GM19099 (cell line): ENCODE results near the gene MAGEB17.

ENCODE experiments used
- POLR2A ChIP-seq: IDR thresholded peaks from 3 replicates; pipeline ENCODE4 v1.6.1; 2011; ENCODE audit warnings: low read depth; ENCODE audit not compliant: insufficient read length; ENCODE audit errors: extremely low read depth

Gene MAGEB17

DNA sequence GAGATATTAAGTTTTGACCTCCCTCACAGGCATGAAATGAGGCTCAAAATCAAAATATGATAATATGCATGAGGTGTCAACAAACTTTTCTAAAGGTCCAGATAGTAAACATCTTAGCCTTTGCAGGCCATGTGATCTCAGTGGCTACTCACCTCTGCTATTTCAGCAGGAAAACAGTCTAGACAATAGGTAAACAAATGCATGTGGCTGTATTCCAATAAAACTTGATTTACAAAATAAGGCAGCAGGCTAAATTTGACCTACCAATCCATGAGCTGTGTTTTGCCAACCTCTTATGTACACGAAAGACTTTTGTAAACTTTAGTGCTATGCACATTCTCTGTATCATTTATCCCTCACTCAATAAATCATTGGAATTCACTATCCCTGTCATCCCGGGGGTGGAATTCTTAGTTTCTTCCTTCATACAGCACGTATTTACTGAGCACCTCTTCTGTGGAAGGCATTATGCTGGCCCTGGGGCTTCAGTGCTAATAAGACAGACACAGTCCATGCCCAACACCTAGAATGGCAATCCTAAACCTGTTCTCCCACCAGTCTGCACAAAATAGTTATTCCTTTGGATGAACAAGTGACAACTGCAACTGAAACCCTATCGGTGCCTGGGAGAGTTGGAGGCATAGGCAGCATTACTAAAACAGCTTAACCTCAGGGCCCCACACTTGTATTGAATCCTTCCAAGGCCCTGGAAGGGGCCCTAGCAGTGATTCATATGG is 19.9 kb downstream of the MAGEB17 start:
- no peak for TF ChIP-seq POLR2A

DNA sequence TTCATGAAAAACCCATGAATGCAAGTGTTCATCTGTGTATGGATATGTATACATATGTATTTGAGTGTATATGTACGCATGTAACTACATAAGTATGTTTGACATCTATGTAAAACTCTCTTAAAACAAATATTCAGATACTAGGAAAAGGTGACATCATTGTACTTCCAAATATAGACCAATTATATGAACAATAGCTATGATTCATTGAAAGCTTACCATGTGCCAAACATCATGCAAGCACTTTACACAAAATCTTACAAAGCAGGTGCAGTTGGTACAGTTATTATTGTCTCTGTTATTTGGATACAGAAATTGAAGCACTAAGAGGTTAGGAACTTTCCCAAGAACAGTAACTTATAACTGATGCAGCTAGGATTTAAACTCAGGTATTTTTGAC is 21.4 kb downstream of the MAGEB17 start:
- no peak for TF ChIP-seq POLR2A

DNA sequence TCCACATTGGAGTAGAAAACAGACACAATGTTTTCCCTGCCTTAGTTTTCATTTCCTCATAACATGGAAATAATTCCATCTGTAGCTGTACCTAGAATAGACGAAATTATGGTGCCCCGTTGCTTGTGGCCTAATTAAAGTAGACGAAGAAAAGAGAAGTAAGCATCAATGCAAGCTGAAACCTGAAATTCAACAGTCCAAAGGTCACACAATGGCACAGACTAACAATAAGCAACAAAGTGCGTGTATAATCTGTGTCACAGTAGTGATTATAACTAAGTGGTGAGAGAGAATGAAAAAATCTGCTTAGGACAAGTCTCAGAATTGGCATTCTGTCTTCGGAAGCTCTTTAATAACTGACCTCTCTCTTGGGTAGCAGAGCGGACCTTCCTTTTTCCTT is 24.3 kb downstream of the MAGEB17 start:
- TF ChIP-seq POLR2A: no peak

DNA sequence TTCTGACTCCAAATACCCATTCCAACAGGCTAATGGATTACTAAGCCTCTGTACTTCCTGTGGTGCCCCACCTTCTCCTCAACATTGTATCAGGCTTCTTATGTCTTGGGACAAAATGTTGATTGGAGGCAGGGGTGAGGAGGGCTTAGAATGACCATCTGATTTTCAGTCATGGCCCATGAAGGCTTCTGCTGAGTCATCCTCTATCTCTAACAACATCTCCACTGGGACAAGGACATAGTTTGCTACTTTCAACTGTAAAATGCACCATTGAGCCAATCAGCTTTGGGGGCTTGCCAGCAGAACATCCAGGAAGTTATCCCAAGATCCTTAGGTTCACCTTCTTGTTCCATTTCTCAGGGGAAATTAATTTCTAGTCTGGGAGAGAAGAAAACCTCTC is 29.5 kb downstream of the MAGEB17 start:
- TF ChIP-seq POLR2A: no peak

DNA sequence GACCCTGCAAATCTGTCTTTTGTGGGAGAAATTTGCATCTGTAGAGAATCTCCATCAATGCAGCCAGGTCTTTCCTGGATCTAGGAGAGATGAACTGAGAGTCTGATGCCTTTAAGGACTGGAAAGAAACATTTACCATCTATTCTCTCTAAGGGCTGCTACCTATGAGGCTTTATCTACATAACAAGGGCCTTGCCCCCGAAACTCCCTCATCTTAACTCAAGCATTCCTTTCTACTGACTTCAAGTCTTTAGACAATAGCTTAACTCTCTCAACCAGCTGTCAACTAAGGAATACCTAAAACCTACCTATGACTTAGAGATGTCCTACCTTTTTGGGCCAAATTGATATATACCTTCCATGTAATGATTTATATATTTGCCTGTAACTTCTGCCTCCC is 32.1 kb downstream of the MAGEB17 start:
- no peak for TF ChIP-seq POLR2A

DNA sequence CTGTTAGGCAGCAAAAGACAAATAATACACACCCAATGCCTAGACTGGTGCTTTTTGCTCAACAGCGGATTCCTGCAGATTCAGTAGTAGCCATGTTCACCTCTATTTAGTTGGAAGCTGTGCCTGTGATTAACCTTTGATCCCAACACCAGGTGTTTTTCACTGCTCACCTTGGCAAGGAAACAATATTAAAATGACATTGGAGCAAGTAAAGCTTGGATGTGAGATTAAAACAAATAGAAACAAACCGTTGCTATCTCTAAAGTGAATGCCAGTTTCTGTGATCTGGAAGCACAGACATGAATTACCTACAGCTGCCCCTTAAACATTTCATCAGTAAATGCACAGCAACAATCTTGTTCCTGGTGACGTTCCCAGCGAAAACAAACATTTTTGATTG is 35.7 kb downstream of the MAGEB17 start:
- no peak for TF ChIP-seq POLR2A

DNA sequence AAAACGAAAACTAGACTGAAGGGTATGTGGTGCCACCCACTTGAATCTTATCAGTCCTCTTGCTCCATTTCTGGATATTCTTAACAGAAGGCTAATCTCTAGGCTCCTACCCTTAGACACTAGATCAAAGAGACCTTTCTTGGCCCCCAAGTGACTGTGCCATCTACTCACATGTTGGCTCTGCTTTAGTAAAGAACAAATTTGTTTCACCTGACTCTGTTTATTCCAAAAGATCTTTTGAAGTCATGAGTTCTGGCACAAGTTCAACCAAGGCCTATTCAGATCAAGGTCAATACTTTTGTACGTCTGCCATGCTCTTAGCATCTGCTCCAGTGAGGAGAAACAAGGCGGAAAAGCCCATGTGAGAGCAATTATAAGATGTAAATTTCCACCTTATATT is 37.3 kb downstream of the MAGEB17 start:
- TF ChIP-seq POLR2A: no peak

DNA sequence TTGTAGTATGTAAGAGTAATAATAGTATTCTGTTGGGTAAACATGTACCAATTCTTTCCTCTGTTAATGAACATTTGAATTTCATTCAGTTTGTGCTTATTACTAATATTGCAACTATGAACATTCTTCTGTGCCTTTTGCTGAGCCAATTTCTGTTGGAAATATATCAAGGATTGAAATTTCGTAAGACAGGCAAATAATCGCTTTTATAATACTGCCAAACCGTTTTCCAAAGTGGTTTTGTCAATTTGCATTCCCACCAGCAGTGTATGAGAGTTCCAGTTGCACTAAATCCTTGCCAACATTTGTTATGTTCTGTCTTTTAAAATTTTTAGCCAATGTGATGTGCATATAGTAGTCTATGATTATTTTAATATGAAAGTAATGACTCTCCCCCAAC is 38.6 kb downstream of the MAGEB17 start:
- no peak for TF ChIP-seq POLR2A

DNA sequence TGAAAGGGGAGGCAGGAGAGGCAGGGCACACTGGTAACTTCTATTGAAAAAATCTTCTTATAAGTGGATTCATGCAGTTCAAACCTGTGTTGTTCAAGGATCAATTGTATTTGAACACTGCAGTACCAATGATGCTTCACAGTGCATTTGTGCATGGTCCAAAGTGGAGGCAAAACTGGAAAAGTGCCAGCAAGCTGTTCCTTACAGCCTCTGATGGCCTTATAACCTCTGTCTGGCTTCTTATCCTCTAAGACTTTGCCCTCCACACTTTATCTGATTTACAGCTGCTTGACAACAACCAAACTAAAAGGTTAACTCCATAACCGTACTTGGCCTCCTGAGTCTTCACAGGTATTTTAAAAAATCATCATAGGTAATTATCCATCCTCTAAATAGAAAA is 40.4 kb downstream of the MAGEB17 start:
- no peak for TF ChIP-seq POLR2A

DNA sequence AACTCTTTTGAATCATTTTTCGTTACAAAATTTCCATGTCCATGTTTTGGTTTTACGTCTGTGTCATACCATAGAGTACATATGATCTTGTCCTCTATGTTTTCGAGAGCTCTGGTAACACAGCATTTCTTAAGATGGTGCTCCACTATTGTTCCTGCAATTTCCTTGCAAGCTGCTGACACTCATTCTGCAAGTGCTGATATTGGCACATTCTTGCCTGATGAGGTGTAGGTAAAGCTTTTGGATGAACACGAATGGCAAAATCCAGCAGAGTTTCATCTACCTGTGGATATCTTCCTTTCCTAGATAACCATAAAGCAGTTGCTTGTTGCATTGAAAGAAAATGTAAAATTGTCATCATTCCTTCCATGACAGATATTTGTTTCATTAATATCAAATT is 41.3 kb downstream of the MAGEB17 start:
- TF ChIP-seq POLR2A: no peak

DNA sequence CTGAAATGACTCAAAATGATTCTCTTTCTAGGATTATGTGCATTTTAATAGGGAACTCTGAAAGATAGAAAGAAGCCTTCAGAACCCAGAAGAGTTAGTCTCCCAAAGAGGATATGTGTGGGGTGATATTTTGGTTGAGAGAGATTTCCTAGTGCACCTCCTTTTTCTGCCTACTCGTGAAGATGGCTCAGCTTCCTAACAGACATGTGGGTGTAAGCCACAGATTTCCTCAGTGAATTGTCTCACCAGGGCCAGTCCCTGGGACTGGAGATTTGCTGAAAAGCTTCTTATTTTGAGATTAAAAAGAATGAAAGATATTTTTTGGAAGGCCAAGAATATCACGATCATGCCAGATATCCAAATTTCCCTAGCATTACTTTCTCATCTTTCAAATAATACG is 42.8 kb downstream of the MAGEB17 start:
- no peak for TF ChIP-seq POLR2A

DNA sequence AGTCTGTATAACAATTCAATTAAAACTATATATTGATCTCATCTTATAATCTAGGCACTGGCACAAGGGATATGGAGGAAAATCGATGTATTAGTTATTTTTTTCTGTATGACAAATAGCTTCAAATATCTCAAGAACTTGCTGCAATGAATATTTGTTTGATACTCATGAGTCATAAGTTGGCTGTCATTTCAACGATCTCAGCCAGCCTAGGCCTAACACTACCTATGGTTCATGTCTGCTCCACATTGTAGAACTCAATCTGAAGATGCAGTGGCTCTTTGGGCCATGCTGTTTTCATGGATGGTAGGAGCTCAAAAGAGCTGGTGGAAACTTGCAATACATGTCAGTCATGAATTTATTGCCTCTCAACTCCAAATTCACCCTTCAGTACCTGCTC is 44.7 kb downstream of the MAGEB17 start:
- no peak for TF ChIP-seq POLR2A

DNA sequence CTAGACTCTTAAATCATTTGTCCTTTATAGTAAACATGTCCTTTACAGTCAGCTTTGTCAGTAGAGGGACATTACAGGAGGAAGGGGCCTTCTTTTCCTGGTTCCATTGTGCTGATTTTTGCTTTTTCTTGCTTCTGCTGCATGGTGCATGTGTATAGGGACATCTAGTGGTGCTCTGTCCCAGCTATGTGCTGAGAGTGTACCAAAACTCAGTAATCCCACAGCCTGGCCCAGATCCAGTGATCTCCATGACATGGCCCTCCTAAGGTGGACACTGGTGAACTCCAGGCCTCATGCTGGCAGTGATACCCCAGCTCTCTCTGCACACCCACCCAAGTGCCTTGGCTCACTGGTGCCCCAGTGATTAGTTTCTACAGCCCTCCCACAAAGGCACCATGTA is 45.2 kb downstream of the MAGEB17 start:
- no peak for TF ChIP-seq POLR2A

DNA sequence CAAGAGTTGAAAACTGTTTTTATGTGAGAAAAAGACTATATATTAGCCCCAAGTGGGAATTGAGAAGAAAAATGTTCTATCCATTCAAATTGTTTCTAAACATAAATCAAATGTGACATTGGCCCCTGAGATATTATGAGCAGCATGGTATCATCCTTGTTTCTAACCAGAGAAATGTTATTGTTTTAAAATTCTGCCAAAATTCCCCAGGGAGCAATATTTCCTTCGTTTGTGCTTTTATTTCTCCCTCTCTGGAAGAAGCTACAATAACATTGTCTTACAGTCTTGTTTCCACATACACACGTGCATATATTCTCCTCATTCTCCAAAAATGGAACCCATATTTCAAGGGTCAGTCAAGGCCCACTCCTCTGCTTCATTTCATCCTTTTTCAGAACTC is 46.7 kb downstream of the MAGEB17 start:
- TF ChIP-seq POLR2A: no peak

DNA sequence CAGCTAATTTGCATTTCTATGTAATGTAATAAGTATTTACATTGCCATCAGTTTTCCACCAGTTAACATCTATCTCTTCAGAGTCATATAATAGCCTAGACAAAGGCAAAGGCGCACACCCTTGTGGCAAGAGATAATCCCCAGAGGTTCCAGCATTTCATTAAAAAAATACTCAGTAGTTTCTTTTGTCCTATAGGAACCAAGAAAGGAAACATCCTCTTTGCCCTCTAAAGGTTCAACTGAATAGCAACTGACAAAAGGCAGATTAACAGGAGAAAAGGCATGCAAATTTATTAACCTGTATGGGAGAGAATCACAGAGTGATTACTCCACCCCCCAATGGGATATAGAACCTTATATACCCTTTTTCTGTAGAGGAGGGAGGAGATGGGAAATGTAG is 48.4 kb downstream of the MAGEB17 start:
- TF ChIP-seq POLR2A: no peak
